ENCODE results near the gene MCM5.

- no peak for TF ChIP-seq CTCF (IDR thresholded peaks at IDR 0.05)
- TF ChIP-seq POLR2A (IDR thresholded peaks at IDR 0.05): no peak
- no peak for TF ChIP-seq EP300 (IDR thresholded peaks at IDR 0.05; ENCODE audit: low read depth)
- no peak for TF ChIP-seq POLR2AphosphoS5 (IDR thresholded peaks at IDR 0.05)
Measured at GRCh38 chr22:35422145-35422544, 22.2 kb downstream of the MCM5 start.

Data from transverse colon (tissue), 4 donors.